T-helper 1 cell treated with Interleukin-12 subunit alpha and Interleukin-12 subunit beta and Interleukin-4 antibody, amounts not matched to agents 30 ng/mL and 1 ng/mL, for 36 hours (primary cell): ENCODE data around the gene AGER. TPM values are rescaled to one million over a fixed set of nuclear protein-coding genes. Genes with fewer than 3 reads are reported as not detected.
"Not testable (repeated sequence)": the region's sequence is repeated elsewhere in the genome, so short reads cannot be mapped to it uniquely, and the experiment has no call there.

ENCODE experiments used
- intact Hi-C: fragments of 100-400 bp; cut with micrococcal nuclease; formaldehyde crosslinking; loops from one replicate; pipeline ENCODE4 v1.15.1; 2024
- total RNA-seq: library from RNA; stranded (reverse); gene quantifications from 2 replicates; pipeline ENCODE4 v1.2.3, GENCODE V29; 2022

AGER gene
- total RNA-seq, 1 donor from 2014 or later, result 34.1 TPM

GRCh38 chr6:32188381-32189068, 4.5 kb upstream of the AGER start:
- intact Hi-C loops, result no loop called here

GRCh38 chr6:32187725-32188380, 3.8 kb upstream of the AGER start:
- intact Hi-C loops, result not testable (repeated sequence)

- intact Hi-C loops, result no loop called here
Measured at GRCh38 chr6:32187009-32187709, 3.1 kb upstream of the AGER start.

- intact Hi-C loops, result not testable (repeated sequence)
Measured at GRCh38 chr6:32186151-32186840, 2.2 kb upstream of the AGER start.

- intact Hi-C loops, result not testable (repeated sequence)
Measured at GRCh38 chr6:32185681-32186131, 1.7 kb upstream of the AGER start.

- intact Hi-C loops, result no loop called here
Measured at GRCh38 chr6:32183483-32184083, 470 bp downstream of the AGER start.

- intact Hi-C loops, result no loop called here
Measured at GRCh38 chr6:32183030-32183429, 1.0 kb downstream of the AGER start.

GRCh38 chr6:32182555-32182981, 1.5 kb downstream of the AGER start:
- intact Hi-C loops, result no loop called here

- intact Hi-C loops, result no loop called here
Measured at GRCh38 chr6:32181915-32182529, 2.0 kb downstream of the AGER start.

GRCh38 chr6:32181148-32181702, 2.8 kb downstream of the AGER start:
- intact Hi-C loops, result no loop called here

GRCh38 chr6:32179766-32180405, 4.2 kb downstream of the AGER start:
- intact Hi-C loops, result loop anchor here (2.0 to 10.0 kb wide), 7 partner anchors 373 to 1853 kb away; partner anchors contain the start of genes ATP6V1G2, CSNK2B, CUTA and LSM2

GRCh38 chr6:32178547-32179440, 5.3 kb downstream of the AGER start:
- intact Hi-C loops, result loop anchor here (1.0 to 10.0 kb wide), 20 partner anchors 12 to 1851 kb away; partner anchors contain the start of genes ATP6V1G2, BAG6, BRD2 and CSNK2B

GRCh38 chr6:32177788-32178546, 6.1 kb downstream of the AGER start, which contains the start of gene RNF5:
RNF5 (plus strand) TSS chr6:32178405; CDS start chr6:32178512, 107 bp downstream.
- intact Hi-C loops, result loop anchor here (1.0 to 10.0 kb wide), 22 partner anchors 12 to 1851 kb away; partner anchors contain the start of genes ABHD16A, ATP6V1G2, BAG6 and BRD2

- intact Hi-C loops, result loop anchor here (2.0 to 10.0 kb wide), 7 partner anchors 474 to 1850 kb away; partner anchors contain the start of genes ABHD16A, ATP6V1G2, CSNK2B and CUTA
Measured at GRCh38 chr6:32177183-32177787, 6.8 kb downstream of the AGER start.

GRCh38 chr6:32176476-32177182, 7.4 kb downstream of the AGER start:
- intact Hi-C loops, result loop anchor here (2.0 to 10.0 kb wide), 7 partner anchors 474 to 1849 kb away; partner anchors contain the start of genes ABHD16A, ATP6V1G2, CSNK2B and CUTA
